Measurements from ENCODE around the gene ASB4.
"Not testable (repeated sequence)": the region's sequence is repeated elsewhere in the genome, so short reads cannot be mapped to it uniquely, and the experiment has no call there.

DNA sequence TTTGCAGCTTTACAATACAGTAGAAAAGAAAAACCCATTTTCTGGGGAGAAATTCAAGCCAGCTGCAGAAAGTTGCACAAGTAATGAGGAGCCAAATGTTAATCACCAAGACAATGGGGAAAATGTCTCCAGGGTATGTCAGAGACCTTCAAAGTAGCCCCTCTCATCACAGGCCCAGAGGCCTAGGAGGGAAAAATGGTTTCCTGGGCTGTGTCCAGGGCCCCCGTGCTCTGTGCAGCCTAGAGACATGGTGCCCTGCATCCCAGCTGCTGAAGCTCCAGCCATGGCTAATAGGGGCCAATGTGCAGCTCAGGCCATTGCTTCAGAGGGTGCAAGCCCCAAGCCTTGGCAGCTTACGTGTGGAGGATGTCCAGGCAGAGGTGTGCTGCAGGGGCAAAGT is 25.1 kb upstream of the ASB4 start:
- TF ChIP-seq, protein P1, sequence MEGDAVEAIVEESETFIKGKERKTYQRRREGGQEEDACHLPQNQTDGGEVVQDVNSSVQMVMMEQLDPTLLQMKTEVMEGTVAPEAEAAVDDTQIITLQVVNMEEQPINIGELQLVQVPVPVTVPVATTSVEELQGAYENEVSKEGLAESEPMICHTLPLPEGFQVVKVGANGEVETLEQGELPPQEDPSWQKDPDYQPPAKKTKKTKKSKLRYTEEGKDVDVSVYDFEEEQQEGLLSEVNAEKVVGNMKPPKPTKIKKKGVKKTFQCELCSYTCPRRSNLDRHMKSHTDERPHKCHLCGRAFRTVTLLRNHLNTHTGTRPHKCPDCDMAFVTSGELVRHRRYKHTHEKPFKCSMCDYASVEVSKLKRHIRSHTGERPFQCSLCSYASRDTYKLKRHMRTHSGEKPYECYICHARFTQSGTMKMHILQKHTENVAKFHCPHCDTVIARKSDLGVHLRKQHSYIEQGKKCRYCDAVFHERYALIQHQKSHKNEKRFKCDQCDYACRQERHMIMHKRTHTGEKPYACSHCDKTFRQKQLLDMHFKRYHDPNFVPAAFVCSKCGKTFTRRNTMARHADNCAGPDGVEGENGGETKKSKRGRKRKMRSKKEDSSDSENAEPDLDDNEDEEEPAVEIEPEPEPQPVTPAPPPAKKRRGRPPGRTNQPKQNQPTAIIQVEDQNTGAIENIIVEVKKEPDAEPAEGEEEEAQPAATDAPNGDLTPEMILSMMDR (IDR thresholded peaks at IDR 0.05): not testable (repeated sequence)
- TF ChIP-seq POLR2AphosphoS5 (IDR thresholded peaks at IDR 0.05): not testable (repeated sequence)

All from stomach (tissue), 4 donors.